Progenitor cell of endocrine pancreas (in vitro differentiated cells): ENCODE results near the gene PINLYP. TPM values are rescaled to one million over a fixed set of nuclear protein-coding genes. Genes with fewer than 3 reads are reported as not detected.

Experiments used
- DNase-seq: peaks from one replicate; pipeline ENCODE4 v3.0.0; 2021; ENCODE audit warnings: low spot score; ENCODE audit not compliant: unreplicated experiment
- H3K27ac Mint-ChIP-seq: 2 replicates; pipeline ENCODE4 v1.8.0; 2021; ENCODE audit warnings: mild to moderate bottlenecking, moderate library complexity, mixed read lengths
- H3K27me3 Mint-ChIP-seq: 2 replicates; pipeline ENCODE4 v1.8.0; 2021; ENCODE audit warnings: mixed read lengths
- H3K36me3 Mint-ChIP-seq: 2 replicates; pipeline ENCODE4 v1.8.0; 2022; ENCODE audit warnings: mixed read lengths; ENCODE audit not compliant: insufficient read depth
- H3K4me1 Mint-ChIP-seq: 2 replicates; pipeline ENCODE4 v1.8.0; 2021; ENCODE audit warnings: low read depth, mixed read lengths
- H3K4me3 Mint-ChIP-seq: 2 replicates; pipeline ENCODE4 v1.8.0; 2021; ENCODE audit warnings: low read depth, mild to moderate bottlenecking, moderate library complexity, mixed read lengths
- H3K9me3 Mint-ChIP-seq: 2 replicates; pipeline ENCODE4 v1.8.0; 2021; ENCODE audit warnings: low read depth, mixed read lengths
- total RNA-seq: library from RNA; stranded (reverse); gene quantifications from 2 replicates; pipeline ENCODE4 v1.2.1, GENCODE V29; 2021
- TF ChIP-seq, protein P1 (sequence below): fragments of 200-600 bp; sonication (generic); IDR thresholded peaks from one replicate; pipeline ENCODE4 v1.5.0; 2021; ENCODE audit warnings: antibody characterized with exemption, mild to moderate bottlenecking; ENCODE audit not compliant: unreplicated experiment

Gene PINLYP
- total RNA-seq, 1 donor from 2014 or later: 7.7 TPM

- TF ChIP-seq, protein P1, sequence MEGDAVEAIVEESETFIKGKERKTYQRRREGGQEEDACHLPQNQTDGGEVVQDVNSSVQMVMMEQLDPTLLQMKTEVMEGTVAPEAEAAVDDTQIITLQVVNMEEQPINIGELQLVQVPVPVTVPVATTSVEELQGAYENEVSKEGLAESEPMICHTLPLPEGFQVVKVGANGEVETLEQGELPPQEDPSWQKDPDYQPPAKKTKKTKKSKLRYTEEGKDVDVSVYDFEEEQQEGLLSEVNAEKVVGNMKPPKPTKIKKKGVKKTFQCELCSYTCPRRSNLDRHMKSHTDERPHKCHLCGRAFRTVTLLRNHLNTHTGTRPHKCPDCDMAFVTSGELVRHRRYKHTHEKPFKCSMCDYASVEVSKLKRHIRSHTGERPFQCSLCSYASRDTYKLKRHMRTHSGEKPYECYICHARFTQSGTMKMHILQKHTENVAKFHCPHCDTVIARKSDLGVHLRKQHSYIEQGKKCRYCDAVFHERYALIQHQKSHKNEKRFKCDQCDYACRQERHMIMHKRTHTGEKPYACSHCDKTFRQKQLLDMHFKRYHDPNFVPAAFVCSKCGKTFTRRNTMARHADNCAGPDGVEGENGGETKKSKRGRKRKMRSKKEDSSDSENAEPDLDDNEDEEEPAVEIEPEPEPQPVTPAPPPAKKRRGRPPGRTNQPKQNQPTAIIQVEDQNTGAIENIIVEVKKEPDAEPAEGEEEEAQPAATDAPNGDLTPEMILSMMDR: no peak
- Mint-ChIP-seq H3K27ac (no peak overlapping the region), H3K4me1 (peaks cover 2% of the 10 kb centered on the region), H3K9me3 (no peaks in the 10 kb centered on the region), H3K27me3 (no peaks in the 10 kb centered on the region), H3K36me3 (peaks cover 28% of the 10 kb centered on the region), H3K4me3 (no peak overlapping the region)
- DNase-seq: no peak
Observed at GRCh38 chr19:43628646-43629326, 53.2 kb downstream of the PINLYP start.

DNA sequence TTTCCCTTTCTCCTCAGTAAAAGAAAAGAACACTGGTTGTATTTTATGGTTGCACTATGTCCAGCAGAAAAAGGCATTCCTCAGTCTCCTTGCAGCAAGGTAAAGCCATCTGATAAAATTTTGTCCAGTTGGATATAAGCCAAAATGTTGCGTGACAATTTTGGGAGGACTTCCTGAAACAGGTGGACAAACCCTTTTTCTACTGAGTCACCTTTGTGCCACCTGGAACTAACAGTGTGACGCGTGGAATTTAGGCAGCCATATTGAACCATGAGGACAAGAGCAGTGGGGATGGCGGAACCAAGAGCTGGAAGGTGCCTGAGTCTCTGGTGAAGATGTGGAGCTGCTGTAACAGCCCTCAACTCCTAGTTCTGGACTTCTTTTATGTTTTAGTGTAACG lies 55.9 kb downstream of the PINLYP start:
- DNase-seq: no peak
- Mint-ChIP-seq H3K27me3 (no peaks in the 10 kb centered on the region), H3K4me1 (peaks cover 15% of the 10 kb centered on the region), H3K4me3 (no peak overlapping the region), H3K36me3 (peaks cover 10% of the 10 kb centered on the region), H3K27ac (no peak overlapping the region), H3K9me3 (no peaks in the 10 kb centered on the region)
- TF ChIP-seq, protein P1: no peak

Other genes with a start within 250 kb of the PINLYP start
- not detected in 2 replicates for gene CD177, start 222.1 kb upstream of the PINLYP start, total RNA-seq
- gene TEX101, start 160.9 kb upstream of the PINLYP start, total RNA-seq: not detected in 2 replicates
- 0.47 and 0.60 TPM in 2 replicates for gene LYPD3, start 110.2 kb upstream of the PINLYP start, total RNA-seq
- gene PHLDB3, start 71.1 kb upstream of the PINLYP start, total RNA-seq: 20.3 and 23.4 TPM in 2 replicates
- gene ETHE1, start 48.6 kb upstream of the PINLYP start, total RNA-seq: 24.4 and 28.0 TPM in 2 replicates
- 0.60 and 0.74 TPM in 2 replicates for gene ZNF575, start 42.6 kb upstream of the PINLYP start, total RNA-seq
- 69.8 and 70.7 TPM in 2 replicates for gene XRCC1, start 274 bp upstream of the PINLYP start, total RNA-seq
- 57.6 and 63.6 TPM in 2 replicates for gene IRGQ, start 20.3 kb downstream of the PINLYP start, total RNA-seq
- 15.4 and 15.5 TPM in 2 replicates for gene ZNF576, start 20.8 kb downstream of the PINLYP start, total RNA-seq
- 0.64 and 0.79 TPM in 2 replicates for gene SRRM5, start 36.3 kb downstream of the PINLYP start, total RNA-seq
- 87.5 and 88.9 TPM in 2 replicates for gene ZNF428, start 43.8 kb downstream of the PINLYP start, total RNA-seq
- gene CADM4, start 64.0 kb downstream of the PINLYP start, total RNA-seq: 60.9 and 71.6 TPM in 2 replicates
- 10.5 and 12.5 TPM in 2 replicates for gene PLAUR, start 94.4 kb downstream of the PINLYP start, total RNA-seq
- gene IRGC, start 140.3 kb downstream of the PINLYP start, total RNA-seq: not detected in 2 replicates
- gene SMG9, start 179.2 kb downstream of the PINLYP start, total RNA-seq: 74.9 and 78.9 TPM in 2 replicates
- 0.31 and 0.34 TPM in 2 replicates for gene KCNN4, start 205.2 kb downstream of the PINLYP start, total RNA-seq
- gene LYPD5, start 226.6 kb downstream of the PINLYP start, total RNA-seq: not detected in 2 replicates